ENCODE results near the gene ZNF761.
"Not testable (repeated sequence)": the region's sequence is repeated elsewhere in the genome, so short reads cannot be mapped to it uniquely, and the experiment has no call there.

Gene ZNF761

DNA sequence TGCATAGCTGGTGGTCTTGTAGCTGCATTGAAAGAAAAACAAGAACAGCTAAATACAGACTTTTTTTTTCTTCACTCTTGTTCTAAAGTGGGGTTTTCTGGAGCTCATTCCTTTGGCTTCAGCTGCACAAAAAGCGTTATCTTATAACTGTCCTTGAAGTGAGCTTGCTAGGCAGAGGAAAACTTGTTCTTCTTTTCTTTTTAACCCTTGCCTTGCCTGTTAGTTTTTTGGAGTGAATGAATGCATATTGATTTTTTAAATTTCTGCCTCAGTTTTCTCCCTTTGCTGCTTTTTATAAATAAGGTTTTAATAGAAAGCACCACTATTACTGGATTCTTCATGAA lies 35.3 kb upstream of the ZNF761 start:
- TF ChIP-seq CTCF (conservative IDR thresholded peaks at IDR 0.05) (no peak), ZFX (IDR thresholded peaks at IDR 0.05) (no peak)
- no peak overlapping the region for H3K27ac ChIP-seq

DNA sequence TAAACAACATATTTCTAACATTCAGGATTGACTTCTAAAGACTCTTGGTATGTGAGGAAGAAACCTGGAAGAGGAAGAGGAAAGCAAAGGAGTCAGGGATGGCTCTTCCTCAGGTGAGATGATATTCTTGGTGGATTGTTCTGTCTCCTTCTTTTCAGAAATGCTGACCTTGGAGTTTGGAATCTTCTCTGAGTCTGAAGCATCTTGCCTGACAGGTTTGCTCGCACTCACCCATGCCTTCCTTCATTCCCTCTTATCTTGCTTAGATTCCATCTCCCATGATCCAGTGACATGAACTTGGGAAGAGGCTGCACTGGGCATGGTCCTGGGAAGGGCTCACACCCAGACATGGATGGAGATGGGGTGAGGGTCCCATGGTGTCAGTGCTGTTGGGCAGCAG lies 33.9 kb upstream of the ZNF761 start:
- not testable (repeated sequence) for H3K27ac ChIP-seq

DNA sequence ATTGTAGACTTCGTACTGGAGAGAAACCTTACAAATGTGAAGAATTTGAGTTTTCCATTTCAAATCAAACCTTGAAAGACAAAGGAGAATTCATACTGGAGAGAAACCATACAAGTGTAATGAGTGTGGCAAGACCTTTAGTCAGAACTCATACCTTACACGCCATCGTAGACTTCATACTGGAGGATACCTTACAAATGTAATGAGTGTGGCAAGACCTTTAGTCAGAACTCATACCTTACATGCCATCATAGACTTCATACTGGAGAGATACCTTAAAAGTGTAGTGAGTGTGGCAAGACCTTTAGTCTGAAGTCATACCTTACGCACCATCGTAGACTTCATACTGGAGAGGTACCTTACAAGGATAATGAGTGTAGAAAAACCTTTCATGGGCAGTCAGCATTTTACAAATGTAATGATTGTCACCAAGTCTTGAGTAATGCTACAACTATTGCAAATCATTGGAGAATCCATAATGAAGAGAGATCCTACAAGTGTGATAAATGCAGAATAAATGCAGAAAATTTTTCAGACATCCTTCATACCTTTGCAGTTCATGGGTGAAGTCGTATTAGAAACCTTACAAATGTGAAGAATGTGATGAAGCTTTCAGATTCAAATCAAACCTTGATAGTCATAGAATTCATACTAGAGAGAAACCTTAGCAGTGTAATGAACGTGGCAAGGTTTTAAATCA lies 22.1 kb upstream of the ZNF761 start:
- TF ChIP-seq ZFX (IDR thresholded peaks at IDR 0.05) (no peak), CTCF (conservative IDR thresholded peaks at IDR 0.05) (no peak)
- no peak overlapping the region for H3K27ac ChIP-seq

DNA sequence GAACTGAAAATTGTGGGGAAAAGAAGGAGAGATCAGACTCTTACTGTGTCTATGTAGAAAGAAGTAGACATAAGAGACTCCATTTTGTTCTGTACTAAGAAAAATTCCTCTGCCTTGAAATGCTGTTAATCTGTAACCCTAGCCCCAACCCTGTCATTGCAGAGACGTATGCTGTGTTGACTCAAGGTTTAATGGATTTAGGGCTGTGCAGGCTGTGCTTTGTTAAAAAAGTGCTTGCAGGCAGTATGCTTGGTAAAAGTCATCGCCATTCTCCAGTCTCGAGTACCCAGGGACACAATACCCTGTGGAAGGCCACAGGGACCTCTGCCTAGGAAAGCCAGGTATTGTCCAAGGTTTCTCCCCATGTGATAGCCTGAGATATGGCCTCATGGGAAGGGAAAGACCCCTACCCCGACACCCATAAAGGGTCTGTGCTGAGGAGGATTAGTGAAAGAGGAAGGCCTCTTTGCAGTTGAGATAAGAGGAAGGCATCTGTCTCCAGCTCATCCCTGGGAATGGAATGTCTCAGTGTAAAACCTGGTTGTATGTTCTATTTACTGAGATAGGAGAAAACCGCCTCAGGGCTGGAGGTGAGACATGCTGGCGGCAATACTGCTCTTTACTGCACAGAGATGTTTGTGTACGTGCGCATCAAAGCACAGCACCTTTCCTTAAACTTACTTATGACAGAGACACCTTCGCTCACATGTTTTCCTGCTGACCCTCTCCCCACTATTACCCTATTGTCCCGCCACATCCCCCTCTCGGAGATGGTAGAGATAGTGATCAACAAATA lies 11.1 kb upstream of the ZNF761 start:
- not testable (repeated sequence) for H3K27ac ChIP-seq

DNA sequence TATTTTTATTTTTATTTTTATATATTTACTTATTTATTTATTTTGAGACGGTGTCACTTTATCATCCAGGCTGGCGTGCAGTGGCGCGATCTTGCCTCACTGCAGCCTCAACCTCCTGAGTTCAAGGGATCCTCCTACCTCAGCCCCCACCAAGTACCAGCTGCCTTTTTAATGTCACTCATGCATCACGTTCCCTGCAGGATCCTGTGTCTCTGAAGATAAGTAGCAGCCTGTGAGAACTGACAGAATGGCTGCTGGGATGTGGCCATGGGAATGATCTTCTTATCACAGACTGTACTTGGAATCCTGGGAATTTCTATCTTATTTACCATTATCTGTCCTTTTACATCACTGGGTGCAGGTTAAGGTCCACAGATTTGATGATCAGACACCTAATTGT lies 9.2 kb upstream of the ZNF761 start:
- TF ChIP-seq ZFX (IDR thresholded peaks at IDR 0.05), result no peak
- no peak for TF ChIP-seq CTCF (conservative IDR thresholded peaks at IDR 0.05)
- H3K27ac ChIP-seq, result no peak overlapping the region

- H3K27ac ChIP-seq, result not testable (repeated sequence)
Observed at GRCh38 chr19:53423074-53423473, 8.7 kb upstream of the ZNF761 start.

GRCh38 chr19:53423680-53424079 lies 8.1 kb upstream of the ZNF761 start:
- TF ChIP-seq CTCF (conservative IDR thresholded peaks at IDR 0.05), result peak; percentile 36
- not testable (repeated sequence) for H3K27ac ChIP-seq

- no peak overlapping the region for H3K27ac ChIP-seq
- TF ChIP-seq ZFX (IDR thresholded peaks at IDR 0.05) (no peak), CTCF (conservative IDR thresholded peaks at IDR 0.05) (peak; percentile 88)
Observed at GRCh38 chr19:53424968-53425597, 6.7 kb upstream of the ZNF761 start.
